K562 (cell line): ENCODE data around the gene FLT1. TPM values are rescaled to one million over a fixed set of nuclear protein-coding genes. Genes with fewer than 3 reads are reported as not detected.

ENCODE experiments used
- ATAC-seq: fragments of 200-7000 bp; cut with Tn5 transposase; 3 replicates; pipeline ENCODE4 v1.9.1; 2020; ENCODE audit warnings: moderate library complexity
- BruUV-seq: library from RNA; stranded (reverse); fragments of 400-500 nt; replicated peaks from 2 replicates; lab custom pipeline; 2021; lab: Mats Ljungman, UMichigan
- CTCF ChIA-PET: fragments of 300-600 bp; formaldehyde crosslinking; extraction: SDS; loops from one replicate; lab custom pipeline; 2021; ENCODE audit warnings: low intra/inter-chr PET ratio; lab: Yijun Ruan, JAX
- POLR2A ChIA-PET: fragments of 300-600, 350-650 bp; sonication (Branson Sonifier 250); formaldehyde crosslinking; extraction: SDS; loops from one replicate; lab custom pipeline; 2021; ENCODE audit warnings: antibody characterized with exemption, inconsistent platforms; lab: Yijun Ruan, JAX
- DNase-seq, 4 experiments: peaks; one replicate each; pipeline versions ENCODE4 v3.0.0 to v3.0.0-alpha.2; 2011 to 2018; ENCODE audit warnings: low spot score in 3 of 4, mixed read lengths in 3 of 4; ENCODE audit errors: extremely low read depth in 1 of 4
- FAIRE-seq: peaks from 2 replicates; lab custom pipeline; 2011; peaks lifted over from hg19 to GRCh38; lab: Jason Lieb, UNC
- H2AFZ ChIP-seq: 2 replicates; pipeline ENCODE4 v1.6.0; 2011; ENCODE audit warnings: low read depth, low read length, control low read depth, inconsistent platforms
- H3K27ac ChIP-seq: fragments of 200-600 bp; 3 replicates; pipeline ENCODE4 v1.8.0; 2011; ENCODE audit warnings: low read depth, mild to moderate bottlenecking, control low read depth, inconsistent platforms, low read length, moderate library complexity, mixed read lengths; ENCODE audit errors: extremely low read depth
- H3K27me3 ChIP-seq, 2 experiments: fragments of 300-600 bp in 1 of 2; 2 replicates in 1 of 2; 3 replicates in 1 of 2; pipeline versions ENCODE4 v1.6.0 to v1.8.0; 2011; ENCODE audit warnings: inconsistent platforms in 2 of 2, low read length in 2 of 2, mild to moderate bottlenecking in 1 of 2, mixed read lengths in 1 of 2, moderate library complexity in 1 of 2; ENCODE audit not compliant: control insufficient read depth in 2 of 2, insufficient read depth in 2 of 2
- H3K36me3 ChIP-seq: fragments of 300-600 bp; 3 replicates; pipeline ENCODE4 v1.8.0; 2011; ENCODE audit warnings: mild to moderate bottlenecking, low read length, inconsistent platforms; ENCODE audit not compliant: control insufficient read depth, insufficient read depth
- H3K4me1 ChIP-seq, 2 experiments: fragments of 200-600 bp in 1 of 2; replicated peaks in 1 of 2; 2 replicates in 1 of 2; 3 replicates in 1 of 2; pipeline versions ENCODE4 v1.5.1 to v1.8.0; 2011; ENCODE audit warnings: inconsistent platforms in 2 of 2, low read length in 2 of 2, mild to moderate bottlenecking in 1 of 2, mixed read lengths in 1 of 2, moderate library complexity in 1 of 2; ENCODE audit not compliant: control insufficient read depth in 2 of 2, insufficient read depth in 2 of 2
- H3K4me2 ChIP-seq: 2 replicates; pipeline ENCODE4 v1.6.1; 2011; ENCODE audit warnings: low read length, control low read depth, inconsistent platforms, mixed read lengths; ENCODE audit not compliant: insufficient read depth
- H3K4me3 ChIP-seq: fragments of 200-600 bp; sonication (generic), shearing (Covaris generic); 2 replicates; pipeline ENCODE4 v1.5.1; 2016; ENCODE audit warnings: control low read depth, inconsistent platforms
- H3K79me2 ChIP-seq: fragments of 200-600 bp; 3 replicates; pipeline ENCODE4 v1.8.0; 2011; ENCODE audit warnings: low read length, inconsistent platforms; ENCODE audit not compliant: control insufficient read depth, insufficient read depth
- H3K9ac ChIP-seq, 2 experiments: 2 replicates each; pipeline versions ENCODE4 v1.6.0 to v1.6.1; 2011; ENCODE audit warnings: low read depth in 2 of 2, low read length in 2 of 2, control low read depth in 1 of 2, inconsistent platforms in 1 of 2, mild to moderate bottlenecking in 1 of 2, mixed read lengths in 1 of 2; ENCODE audit not compliant: insufficient read depth in 1 of 2
- H3K9me1 ChIP-seq: one replicate; pipeline ENCODE4 v1.6.0; 2011; ENCODE audit warnings: inconsistent platforms, mild to moderate bottlenecking, low read length, moderate library complexity; ENCODE audit not compliant: control insufficient read depth, insufficient read depth
- H3K9me3 ChIP-seq: replicated peaks from 2 replicates; pipeline ENCODE4 v1.5.1; 2011; ENCODE audit warnings: low read depth, low read length, inconsistent platforms; ENCODE audit not compliant: control insufficient read depth, insufficient read depth
- H4K20me1 ChIP-seq: replicated peaks from 2 replicates; pipeline ENCODE4 v1.6.1; 2011; ENCODE audit warnings: low read length, inconsistent platforms, mixed read lengths; ENCODE audit not compliant: control insufficient read depth, insufficient read depth
- CEBPG ChIP-seq, 3 experiments: fragments of 200-800 bp in 1 of 3; sonication (Bioruptor generic) in 1 of 3; sonication (generic) in 1 of 3; formaldehyde crosslinking in 1 of 3; IDR thresholded peaks in 2 of 3; conservative IDR thresholded peaks in 1 of 3; 2 replicates each; pipeline versions ENCODE4 v1.6.1 to v1.8.0; 2016 to 2022; ENCODE audit warnings: missing compliant biosample characterization in 2 of 3, missing genetic modification characterization in 2 of 3, mild to moderate bottlenecking in 1 of 3, missing genetic modification reagents in 1 of 3
- KLF10 ChIP-seq: fragments of 250-450 bp; sonication (Bioruptor Pico); IDR thresholded peaks from 2 replicates; pipeline ENCODE4 v1.6.1; 2021; ENCODE audit warnings: matching md5 sums
- NFATC3 ChIP-seq: fragments of 450-650 bp; IDR thresholded peaks from 2 replicates; pipeline ENCODE4 v1.6.1; 2017; ENCODE audit warnings: mild to moderate bottlenecking
- RFX1 ChIP-seq: fragments of 450-650 bp; IDR thresholded peaks from 2 replicates; pipeline ENCODE4 v1.6.1; 2016; ENCODE audit warnings: mild to moderate bottlenecking, moderate library complexity
- SMC3 ChIP-seq: conservative IDR thresholded peaks from 2 replicates; pipeline ENCODE4 v1.6.1; 2011; ENCODE audit warnings: low read depth, low read length, improper control_type of control experiment; ENCODE audit not compliant: insufficient read depth
- THAP7 ChIP-seq: fragments of 250-450 bp; sonication (Bioruptor Pico); IDR thresholded peaks from 2 replicates; pipeline ENCODE4 v1.5.0; 2021
- THRA ChIP-seq: fragments of 450-650 bp; IDR thresholded peaks from 2 replicates; pipeline ENCODE4 v1.6.1; 2017; ENCODE audit warnings: mild to moderate bottlenecking, moderate library complexity
- ZNF232 ChIP-seq: sonication (generic); formaldehyde crosslinking; IDR thresholded peaks from 2 replicates; pipeline ENCODE4 v1.8.0; 2022; ENCODE audit warnings: mild to moderate bottlenecking, missing genetic modification reagents
- ZNF282 ChIP-seq: sonication (generic); formaldehyde crosslinking; IDR thresholded peaks from 2 replicates; pipeline ENCODE4 v1.8.1; 2023; ENCODE audit warnings: missing genetic modification reagents
- ZNF316 ChIP-seq: fragments of 450-650 bp; IDR thresholded peaks from 2 replicates; pipeline ENCODE4 v1.6.1; 2016
- WGBS: fragments of 100-300 bp; shearing (Covaris generic); methylation state at CpG from one replicate; pipeline ENCODE4 v1.1.6; 2016; ENCODE audit warnings: low coverage, mixed read lengths; ENCODE audit not compliant: insufficient coverage; ENCODE audit errors: missing lambda C conversion rate; 5-methylcytosine and 5-hydroxymethylcytosine counted together
- in situ Hi-C: fragments of 300-500 bp; cut with MboI; formaldehyde crosslinking; loops from 4 replicates; pipeline ENCODE4 v1.15.0; 2018; ENCODE audit warnings: inconsistent platforms, mixed read lengths
- intact Hi-C: fragments of 100-400 bp; cut with micrococcal nuclease; formaldehyde crosslinking; loops from 2 replicates; pipeline ENCODE4 v1.14.2; 2022
- polyA plus RNA-seq, 8 experiments: library from polyadenylated mRNA; depleted of rRNA in 4 of 8; stranded (reverse) in 5 of 8; unstranded in 3 of 8; fragments of >200 nt; fragmentation: Nextera tagmentation in 2 of 8; fragmentation: Illumina TruSeq in 1 of 8; extraction: Ambion mirVana in 2 of 8; extraction: Trizol in 1 of 8; gene quantifications; 2 replicates each; pipeline versions ENCODE4 v1.2.1 to v1.2.3, GENCODE V29; 2011 to 2014; ENCODE audit warnings: inconsistent platforms in 1 of 8, missing spikeins in 1 of 8
- total RNA-seq, 7 experiments: library from RNA; depleted of rRNA in 6 of 7; stranded (reverse); fragments of >200 nt in 6 of 7; fragmentation: Illumina TruSeq in 2 of 7; extraction: Trizol in 2 of 7; gene quantifications; 2 replicates each; pipeline versions ENCODE4 v1.2.1 to v1.2.3, GENCODE V29; 2011 to 2021; ENCODE audit warnings: low replicate concordance in 1 of 7

FLT1 gene
- total and polyA plus RNA-seq, 9 of the 15 experiments (the other 6 are each of a cell fraction or from before 2014, with no cell fraction given) = 0.01 to 2.0 (median 0.22) TPM

GRCh38 chr13:28356561-28357021 lies 138.3 kb downstream of the FLT1 start:
- no peaks in the 10 kb centered on the region for H3K9me3 ChIP-seq
- H3K79me2 ChIP-seq = no peaks in the 10 kb centered on the region
- CTCF ChIA-PET = no interaction called here
- H3K9me1 ChIP-seq = no peaks in the 10 kb centered on the region
- no peak overlapping the region for H3K4me3 ChIP-seq
- H2AFZ ChIP-seq = peak overlapping the region; percentile 76
- no peak for TF ChIP-seq KLF10 (CRISPR knock-in tag)
- TF ChIP-seq NFATC3 = no peak
- no peak for TF ChIP-seq SMC3
- no peak for TF ChIP-seq ZNF232
- no peak for TF ChIP-seq ZNF316
- no peak for TF ChIP-seq THRA
- TF ChIP-seq THAP7 (CRISPR knock-in tag) = no peak
- TF ChIP-seq ZNF282 (CRISPR knock-in tag) = no peak
- TF ChIP-seq CEBPG (CRISPR knock-in tag; IDR thresholded peaks at IDR 0.05) = no peak
- TF ChIP-seq CEBPG (tag; conservative IDR thresholded peaks at IDR 0.05 in 1 of 2, IDR thresholded peaks at IDR 0.05 in 1 of 2) = no peak
- TF ChIP-seq RFX1 = no peak
- TF ChIP-seq, all 486 proteins: peak for 0
- Histone ChIP-seq H4K20me1 (no peaks in the 10 kb centered on the region), H3K27ac (peak overlapping the region; percentile 54; the same call in 1 of the 3 replicates), H3K36me3 (no peaks in the 10 kb centered on the region), H3K27me3 (no peaks in the 10 kb centered on the region), H3K4me2 (no peak overlapping the region), H3K9ac (no peak overlapping the region; a peak in 1 of 4 replicates), H3K4me1 (peaks cover 0 to 17% of the 10 kb centered on the region in 2 experiments; a peak in 4 of 5 replicates)
- ATAC-seq (no peak), DNase-seq (no peak), FAIRE-seq (no peak)
- in situ Hi-C loops (no loop called here), intact Hi-C loops (no loop called here)
- POLR2A ChIA-PET = no interaction called here
- BruUV-seq = no TSS peak
- 77% methylated on average over 5 of the region's 5 CpGs for WGBS
